Measurements from ENCODE around the gene PTPRG. TPM values are rescaled to one million over a fixed set of nuclear protein-coding genes. Genes with fewer than 3 reads are reported as not detected.

Gene PTPRG
- total RNA-seq, 4 donors from 2014 or later: 21.1 to 54.2 (median 30.6) TPM

DNA sequence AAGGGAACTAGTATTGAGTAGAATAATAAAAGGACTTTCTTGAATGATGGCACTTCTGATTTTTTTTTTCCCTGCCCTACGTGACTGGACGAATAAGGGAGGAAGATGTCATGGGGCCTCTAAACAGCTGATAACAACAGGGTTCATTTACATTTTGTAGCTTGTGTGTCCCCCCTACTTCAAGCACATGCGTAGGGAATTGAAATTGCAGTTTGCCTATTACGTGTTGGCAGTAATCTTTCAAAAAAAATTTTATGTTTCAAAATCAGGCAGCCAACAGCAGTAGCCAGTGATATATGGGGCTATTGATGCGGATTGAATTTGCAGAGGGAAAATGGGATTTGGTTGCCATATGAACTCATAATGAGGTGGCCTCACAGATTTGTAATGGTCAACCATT, 58.7 kb downstream of the PTPRG start:
- no peak for ATAC-seq
- peaks cover 23 to 27% of the 10 kb centered on the region in 2 donors for H3K4me1 ChIP-seq
- TF ChIP-seq POLR2A (IDR thresholded peaks at IDR 0.05) (no peak), CTCF (IDR thresholded peaks at IDR 0.05 in 4 of 5, conservative IDR thresholded peaks at IDR 0.05 in 1 of 5) (no peak)
- H3K27ac ChIP-seq: no peak overlapping the region
- in situ Hi-C loops (cut with MboI; ENCODE audit: low sequenced_read_pairs in 4 of 4) (no loop called here), intact Hi-C loops (cut with DNase I; ENCODE audit: low total_unique reads) (no loop called here)
- no peak for DNase-seq
- no peaks in the 10 kb centered on the region for H3K36me3 ChIP-seq
- no peaks in the 10 kb centered on the region for H3K9me3 ChIP-seq
- no peaks in the 10 kb centered on the region for H3K27me3 ChIP-seq
- no peak overlapping the region for H3K4me3 ChIP-seq

DNA sequence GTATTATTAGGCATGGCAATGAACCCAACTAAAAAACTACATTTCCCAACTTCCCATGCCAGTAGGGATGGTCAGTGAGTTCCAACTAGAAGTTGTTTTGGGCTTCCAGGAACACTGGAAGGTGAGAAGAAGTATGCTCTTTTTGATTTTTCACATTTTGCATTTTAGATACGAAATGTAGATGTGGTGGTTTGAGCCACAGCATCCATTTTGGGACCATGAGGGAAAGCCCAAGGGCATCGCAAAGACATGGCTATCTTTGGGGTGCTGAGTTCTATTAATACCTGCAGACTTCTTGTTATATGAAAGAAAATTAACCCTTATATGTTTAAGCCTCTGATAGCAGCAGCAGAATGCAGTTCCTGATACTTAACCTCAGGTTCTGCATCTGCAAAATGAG, 62.9 kb downstream of the PTPRG start:
- TF ChIP-seq POLR2A (IDR thresholded peaks at IDR 0.05) (no peak), CTCF (IDR thresholded peaks at IDR 0.05 in 4 of 5, conservative IDR thresholded peaks at IDR 0.05 in 1 of 5) (no peak)
- in situ Hi-C loops (cut with MboI; ENCODE audit: low sequenced_read_pairs in 4 of 4) (no loop called here), intact Hi-C loops (cut with DNase I; ENCODE audit: low total_unique reads) (no loop called here)
- Histone ChIP-seq H3K27ac (no peak overlapping the region), H3K4me3 (no peak overlapping the region), H3K9me3 (no peaks in the 10 kb centered on the region), H3K27me3 (no peaks in the 10 kb centered on the region), H3K4me1 (peaks cover 27 to 36% of the 10 kb centered on the region in 2 donors), H3K36me3 (no peaks in the 10 kb centered on the region)
- DNase-seq: no peak
- no peak for ATAC-seq

- no peaks in the 10 kb centered on the region for H3K27me3 ChIP-seq
- in situ Hi-C loops (cut with MboI; ENCODE audit: low sequenced_read_pairs in 4 of 4) (no loop called here), intact Hi-C loops (cut with DNase I; ENCODE audit: low total_unique reads) (no loop called here)
- H3K4me1 ChIP-seq: peaks cover 27 to 38% of the 10 kb centered on the region in 2 donors
- no peaks in the 10 kb centered on the region for H3K36me3 ChIP-seq
- no peak overlapping the region for H3K4me3 ChIP-seq
- no peak for TF ChIP-seq POLR2A (IDR thresholded peaks at IDR 0.05)
- no peak for TF ChIP-seq CTCF (IDR thresholded peaks at IDR 0.05 in 4 of 5, conservative IDR thresholded peaks at IDR 0.05 in 1 of 5)
- ATAC-seq (no peak), DNase-seq (no peak)
- H3K9me3 ChIP-seq: no peaks in the 10 kb centered on the region
- H3K27ac ChIP-seq: no peak overlapping the region
Observed at GRCh38 chr3:61625429-61625828, 64.1 kb downstream of the PTPRG start.

DNA sequence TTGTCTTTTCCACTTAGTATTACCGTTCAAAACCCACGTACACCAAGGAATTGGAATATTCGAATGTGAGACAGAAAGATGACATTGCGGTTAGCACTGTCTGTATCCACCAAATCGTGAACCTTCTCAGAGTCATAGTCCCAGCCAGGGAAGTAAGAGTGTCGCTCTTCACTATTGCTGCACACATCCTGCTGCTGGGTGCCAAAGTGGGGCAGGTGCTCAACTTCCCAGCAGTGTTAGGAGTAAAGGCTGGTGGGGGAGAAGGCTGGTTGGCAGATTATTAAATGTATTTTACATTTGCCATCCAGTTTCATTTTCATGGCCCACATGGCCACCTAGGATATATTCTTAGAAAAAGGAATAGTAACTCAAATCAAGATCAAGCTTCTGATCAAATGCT, 65.1 kb downstream of the PTPRG start:
- Histone ChIP-seq H3K27me3 (no peaks in the 10 kb centered on the region), H3K9me3 (no peaks in the 10 kb centered on the region), H3K36me3 (no peaks in the 10 kb centered on the region), H3K4me3 (no peak overlapping the region), H3K27ac (no peak overlapping the region), H3K4me1 (peaks cover 27 to 38% of the 10 kb centered on the region in 2 donors)
- DNase-seq: no peak
- in situ Hi-C loops (cut with MboI; ENCODE audit: low sequenced_read_pairs in 4 of 4) (no loop called here), intact Hi-C loops (cut with DNase I; ENCODE audit: low total_unique reads) (no loop called here)
- no peak for ATAC-seq
- TF ChIP-seq POLR2A (IDR thresholded peaks at IDR 0.05) (no peak), CTCF (IDR thresholded peaks at IDR 0.05 in 4 of 5, conservative IDR thresholded peaks at IDR 0.05 in 1 of 5) (no peak)

DNA sequence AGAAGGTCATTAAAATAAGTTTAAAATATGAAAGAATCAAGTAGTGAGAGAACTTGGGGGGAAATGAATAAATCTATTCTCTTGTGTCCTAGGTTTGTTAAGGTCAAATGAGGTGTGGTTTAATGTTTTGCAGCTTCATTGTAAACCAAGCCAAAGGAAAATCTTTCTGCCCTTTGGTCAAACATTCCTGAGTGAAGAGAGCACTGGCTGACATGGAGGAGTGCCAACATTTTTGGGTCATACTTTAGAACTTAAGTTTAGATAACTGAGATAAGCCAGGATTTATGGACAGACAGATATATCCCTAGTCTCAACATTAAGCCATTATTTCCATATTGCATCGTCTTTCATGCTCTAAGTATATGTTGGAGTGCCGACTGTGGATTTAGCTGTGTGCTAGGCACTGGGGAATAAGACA, 66.4 kb downstream of the PTPRG start:
- no peak overlapping the region for H3K4me3 ChIP-seq
- TF ChIP-seq POLR2A (IDR thresholded peaks at IDR 0.05): no peak
- TF ChIP-seq CTCF (IDR thresholded peaks at IDR 0.05 in 4 of 5, conservative IDR thresholded peaks at IDR 0.05 in 1 of 5): no peak
- H3K27ac ChIP-seq: peak overlapping the region in 1 of 4 donors; percentile 28
- intact Hi-C loops (cut with DNase I; ENCODE audit: low total_unique reads) (no loop called here), in situ Hi-C loops (cut with MboI; ENCODE audit: low sequenced_read_pairs in 4 of 4) (no loop called here)
- no peaks in the 10 kb centered on the region for H3K9me3 ChIP-seq
- H3K36me3 ChIP-seq: no peaks in the 10 kb centered on the region
- no peaks in the 10 kb centered on the region for H3K27me3 ChIP-seq
- peak in 1 of 2 donors; percentile 61 for ATAC-seq
- peaks cover 27 to 38% of the 10 kb centered on the region in 2 donors for H3K4me1 ChIP-seq
- peak in 1 of 2 donors; percentile 29 for DNase-seq
